ENCODE data around the gene PPFIA4. TPM values are rescaled to one million over a fixed set of nuclear protein-coding genes. Genes with fewer than 3 reads are reported as not detected.

The PPFIA4 gene
- total and polyA plus RNA-seq, 9 of the 15 experiments (the other 6 are each of a cell fraction or from before 2014, with no cell fraction given): 0.07 to 12.0 (median 0.70) TPM

DNA sequence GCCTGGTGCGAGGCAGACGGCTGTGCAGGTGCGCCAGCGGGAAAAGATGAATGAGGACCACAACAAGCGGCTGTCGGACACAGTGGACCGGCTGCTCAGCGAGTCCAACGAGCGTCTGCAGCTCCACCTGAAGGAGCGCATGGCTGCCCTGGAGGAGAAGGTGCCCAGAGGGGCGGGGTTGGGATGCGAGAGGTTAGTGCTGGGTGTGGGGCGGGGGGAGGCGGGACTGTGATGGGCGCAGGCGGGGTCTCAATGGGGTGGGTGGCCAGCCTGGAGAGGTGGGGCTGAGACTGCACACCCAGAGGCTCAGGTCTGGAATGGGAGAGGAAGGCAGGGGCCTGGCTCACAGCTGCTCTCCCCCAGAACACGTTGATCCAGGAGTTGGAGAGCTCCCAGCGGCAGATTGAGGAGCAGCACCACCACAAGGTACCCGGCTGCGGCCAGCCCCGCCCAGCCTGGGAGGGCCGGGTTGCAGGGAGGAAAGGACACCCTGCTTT lies 22.3 kb downstream of the PPFIA4 start (continued):
- TF ChIP-seq CTCFL (IDR thresholded peaks at IDR 0.05; ENCODE audit: borderline replicate concordance, insufficient read depth, low read depth, low read length, poor library complexity, severe bottlenecking): no peak
- no peak for TF ChIP-seq TRIM25 (IDR thresholded peaks at IDR 0.05; ENCODE audit: borderline replicate concordance)
- TF ChIP-seq MAZ (CRISPR knock-in tag; conservative IDR thresholded peaks at IDR 0.05 in 1 of 2, IDR thresholded peaks at IDR 0.05 in 1 of 2): no peak
- no peak for TF ChIP-seq MYNN (IDR thresholded peaks at IDR 0.05)
- TF ChIP-seq MYNN (CRISPR knock-in tag; IDR thresholded peaks at IDR 0.05): no peak
- no peak for TF ChIP-seq ZNF232 (CRISPR knock-in tag; IDR thresholded peaks at IDR 0.05)
- TF ChIP-seq ZNF639 (CRISPR knock-in tag; conservative IDR thresholded peaks at IDR 0.05 in 1 of 2, IDR thresholded peaks at IDR 0.05 in 1 of 2): no peak
- TF ChIP-seq SIN3B (IDR thresholded peaks at IDR 0.05; ENCODE audit: low read depth): no peak
- no peak for TF ChIP-seq ZNF707 (CRISPR knock-in tag; conservative IDR thresholded peaks at IDR 0.05)
- TF ChIP-seq NR1H2 (CRISPR knock-in tag; IDR thresholded peaks at IDR 0.05): no peak
- TF ChIP-seq ZNF507 (tag; conservative IDR thresholded peaks at IDR 0.05): no peak
- no peak for TF ChIP-seq ZNF224 (CRISPR knock-in tag; IDR thresholded peaks at IDR 0.05)
- no peak for TF ChIP-seq PTRF (tag; IDR thresholded peaks at IDR 0.05)
- TF ChIP-seq, protein P1, sequence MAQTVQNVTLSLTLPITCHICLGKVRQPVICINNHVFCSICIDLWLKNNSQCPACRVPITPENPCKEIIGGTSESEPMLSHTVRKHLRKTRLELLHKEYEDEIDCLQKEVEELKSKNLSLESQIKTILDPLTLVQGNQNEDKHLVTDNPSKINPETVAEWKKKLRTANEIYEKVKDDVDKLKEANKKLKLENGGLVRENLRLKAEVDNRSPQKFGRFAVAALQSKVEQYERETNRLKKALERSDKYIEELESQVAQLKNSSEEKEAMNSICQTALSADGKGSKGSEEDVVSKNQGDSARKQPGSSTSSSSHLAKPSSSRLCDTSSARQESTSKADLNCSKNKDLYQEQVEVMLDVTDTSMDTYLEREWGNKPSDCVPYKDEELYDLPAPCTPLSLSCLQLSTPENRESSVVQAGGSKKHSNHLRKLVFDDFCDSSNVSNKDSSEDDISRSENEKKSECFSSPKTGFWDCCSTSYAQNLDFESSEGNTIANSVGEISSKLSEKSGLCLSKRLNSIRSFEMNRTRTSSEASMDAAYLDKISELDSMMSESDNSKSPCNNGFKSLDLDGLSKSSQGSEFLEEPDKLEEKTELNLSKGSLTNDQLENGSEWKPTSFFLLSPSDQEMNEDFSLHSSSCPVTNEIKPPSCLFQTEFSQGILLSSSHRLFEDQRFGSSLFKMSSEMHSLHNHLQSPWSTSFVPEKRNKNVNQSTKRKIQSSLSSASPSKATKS (CRISPR knock-in tag; IDR thresholded peaks at IDR 0.05): no peak
- TF ChIP-seq SIX5 (IDR thresholded peaks at IDR 0.05; ENCODE audit: borderline replicate concordance in 1 of 2, insufficient read depth in 1 of 2, low read depth in 1 of 2, low read length in 2 of 2): no peak
